Skeletal muscle satellite cell (primary cell): ENCODE measurements around the gene PLLP.
A peak's percentile ranks its signal among the peaks of the same experiment; 100 is the strongest.

Experiments used
- H3K27me3 ChIP-seq: 2 replicates; pipeline ENCODE4 v1.7.0; 2013; ENCODE audit warnings: low read length; ENCODE audit not compliant: control insufficient read depth, insufficient read depth
- H3K36me3 ChIP-seq: 2 replicates; pipeline ENCODE4 v1.7.0; 2013; ENCODE audit warnings: mild to moderate bottlenecking, control low read depth, low read length; ENCODE audit not compliant: insufficient read depth
- H3K4me1 ChIP-seq: 2 replicates; pipeline ENCODE4 v1.7.0; 2013; ENCODE audit warnings: low read length; ENCODE audit not compliant: control insufficient read depth, insufficient read depth
- H3K4me2 ChIP-seq: 2 replicates; pipeline ENCODE4 v1.7.0; 2013; ENCODE audit warnings: mild to moderate bottlenecking, low read length
- H3K4me3 ChIP-seq: 2 replicates; pipeline ENCODE4 v1.7.0; 2013; ENCODE audit warnings: low read length
- H3K9ac ChIP-seq: 2 replicates; pipeline ENCODE4 v1.7.0; 2013; ENCODE audit warnings: mild to moderate bottlenecking, low read depth, low read length, moderate library complexity
- H3K9me3 ChIP-seq: replicated peaks from 2 replicates; pipeline ENCODE4 v1.7.0; 2013; ENCODE audit warnings: mild to moderate bottlenecking, control low read depth, low read length

PLLP gene

GRCh38 chr16:57313509-57313908 lies 29.0 kb upstream of the PLLP start:
- Histone ChIP-seq H3K27me3 (peaks cover 29% of the 10 kb centered on the region), H3K9ac (no peak overlapping the region), H3K9me3 (no peaks in the 10 kb centered on the region), H3K36me3 (no peaks in the 10 kb centered on the region), H3K4me2 (no peak overlapping the region), H3K4me3 (no peak overlapping the region), H3K4me1 (peaks cover 11% of the 10 kb centered on the region)

GRCh38 chr16:57310801-57311200 lies 26.3 kb upstream of the PLLP start:
- H3K4me3 ChIP-seq: no peak overlapping the region
- peaks cover 45% of the 10 kb centered on the region for H3K27me3 ChIP-seq
- H3K9me3 ChIP-seq: no peaks in the 10 kb centered on the region
- no peaks in the 10 kb centered on the region for H3K4me1 ChIP-seq
- no peak overlapping the region for H3K4me2 ChIP-seq
- H3K9ac ChIP-seq: no peak overlapping the region
- H3K36me3 ChIP-seq: no peaks in the 10 kb centered on the region

GRCh38 chr16:57308041-57308440 lies 23.6 kb upstream of the PLLP start:
- Histone ChIP-seq H3K4me1 (no peaks in the 10 kb centered on the region), H3K4me2 (no peak overlapping the region), H3K9ac (no peak overlapping the region), H3K9me3 (no peaks in the 10 kb centered on the region), H3K27me3 (peaks cover 58% of the 10 kb centered on the region), H3K4me3 (no peak overlapping the region), H3K36me3 (no peaks in the 10 kb centered on the region)

GRCh38 chr16:57307365-57307764 lies 22.9 kb upstream of the PLLP start:
- H3K9me3 ChIP-seq: no peaks in the 10 kb centered on the region
- H3K4me2 ChIP-seq: no peak overlapping the region
- no peak overlapping the region for H3K9ac ChIP-seq
- H3K4me3 ChIP-seq: no peak overlapping the region
- no peaks in the 10 kb centered on the region for H3K4me1 ChIP-seq
- no peaks in the 10 kb centered on the region for H3K36me3 ChIP-seq
- H3K27me3 ChIP-seq: peaks cover 58% of the 10 kb centered on the region

- H3K27me3 ChIP-seq: peaks cover 52% of the 10 kb centered on the region
- no peak overlapping the region for H3K4me2 ChIP-seq
- H3K9ac ChIP-seq: no peak overlapping the region
- no peaks in the 10 kb centered on the region for H3K4me1 ChIP-seq
- no peaks in the 10 kb centered on the region for H3K9me3 ChIP-seq
- H3K36me3 ChIP-seq: no peaks in the 10 kb centered on the region
- H3K4me3 ChIP-seq: no peak overlapping the region
Measured at GRCh38 chr16:57306676-57307341, 22.3 kb upstream of the PLLP start.

GRCh38 chr16:57305159-57305811 lies 20.8 kb upstream of the PLLP start:
- peaks cover 39% of the 10 kb centered on the region for H3K27me3 ChIP-seq
- no peaks in the 10 kb centered on the region for H3K9me3 ChIP-seq

GRCh38 chr16:57304169-57305061 lies 19.9 kb upstream of the PLLP start:
- Histone ChIP-seq H3K9ac (no peak overlapping the region), H3K4me1 (peaks cover 4% of the 10 kb centered on the region), H3K9me3 (no peaks in the 10 kb centered on the region), H3K27me3 (peaks cover 37% of the 10 kb centered on the region), H3K36me3 (no peaks in the 10 kb centered on the region), H3K4me2 (no peak overlapping the region), H3K4me3 (no peak overlapping the region)

More at GRCh38 chr16:57305159-57305811, 20.8 kb upstream of the PLLP start:
- peaks cover 4% of the 10 kb centered on the region for H3K4me1 ChIP-seq
- H3K4me3 ChIP-seq: no peak overlapping the region
- H3K4me2 ChIP-seq: no peak overlapping the region
- no peaks in the 10 kb centered on the region for H3K36me3 ChIP-seq
- no peak overlapping the region for H3K9ac ChIP-seq

- Histone ChIP-seq H3K4me1 (peaks cover 9% of the 10 kb centered on the region), H3K36me3 (no peaks in the 10 kb centered on the region), H3K9ac (no peak overlapping the region), H3K4me3 (no peak overlapping the region), H3K27me3 (peaks cover 36% of the 10 kb centered on the region), H3K4me2 (no peak overlapping the region), H3K9me3 (no peaks in the 10 kb centered on the region)
Measured at GRCh38 chr16:57303910-57304168, 19.4 kb upstream of the PLLP start.

GRCh38 chr16:57303021-57303909 lies 18.8 kb upstream of the PLLP start:
- Histone ChIP-seq H3K9me3 (no peaks in the 10 kb centered on the region), H3K27me3 (peaks cover 34% of the 10 kb centered on the region), H3K4me2 (no peak overlapping the region), H3K36me3 (no peaks in the 10 kb centered on the region), H3K4me3 (no peak overlapping the region), H3K9ac (no peak overlapping the region), H3K4me1 (peaks cover 11% of the 10 kb centered on the region)

GRCh38 chr16:57301126-57301817 lies 16.8 kb upstream of the PLLP start:
- Histone ChIP-seq H3K4me1 (peaks cover 11% of the 10 kb centered on the region), H3K4me3 (no peak overlapping the region), H3K4me2 (peak overlapping the region; percentile 73), H3K9ac (no peak overlapping the region), H3K36me3 (no peaks in the 10 kb centered on the region), H3K27me3 (peaks cover 20% of the 10 kb centered on the region), H3K9me3 (no peaks in the 10 kb centered on the region)
